OCI-LY1 (cell line): Measurements from ENCODE around the gene MOK.

Source experiments
- H2AFZ ChIP-seq: fragments of 200-600 bp; sonication (generic), shearing (Covaris generic); 2 replicates; pipeline ENCODE4 v1.6.0; 2014; ENCODE audit warnings: antibody characterized with exemption, mild to moderate bottlenecking, low read length
- H3F3A ChIP-seq: fragments of 200-600 bp; sonication (generic), shearing (Covaris generic); 2 replicates; pipeline ENCODE4 v1.6.0; 2014; ENCODE audit warnings: mild to moderate bottlenecking, antibody characterized with exemption, low read length, moderate library complexity; ENCODE audit not compliant: insufficient read depth
- H3K27ac ChIP-seq: fragments of 200-600 bp; sonication (generic); 2 replicates; pipeline ENCODE4 v1.5.1; 2014; ENCODE audit warnings: low read length, mixed run types, mild to moderate bottlenecking, low read depth; ENCODE audit not compliant: poor library complexity, severe bottlenecking
- H3K27me3 ChIP-seq: fragments of 200-600 bp; sonication (generic); 2 replicates; pipeline ENCODE4 v1.6.0; 2014; ENCODE audit warnings: antibody characterized with exemption, mild to moderate bottlenecking, low read length, moderate library complexity; ENCODE audit not compliant: insufficient read depth
- H3K36me3 ChIP-seq: fragments of 200-600 bp; sonication (generic); 2 replicates; pipeline ENCODE4 v1.6.1; 2014; ENCODE audit warnings: mild to moderate bottlenecking, antibody characterized with exemption, low read length, moderate library complexity, mixed read lengths; ENCODE audit not compliant: insufficient read depth
- H3K4me1 ChIP-seq: fragments of 200-600 bp; sonication (generic); 2 replicates; pipeline ENCODE4 v1.5.1; 2014; ENCODE audit warnings: mild to moderate bottlenecking, low read length, moderate library complexity; ENCODE audit not compliant: insufficient read depth, severe bottlenecking
- H3K4me2 ChIP-seq: fragments of 200-600 bp; sonication (generic), shearing (Covaris generic); 2 replicates; pipeline ENCODE4 v1.6.1; 2014; ENCODE audit warnings: low read length
- H3K4me3 ChIP-seq: fragments of 200-600 bp; sonication (generic); 2 replicates; pipeline ENCODE4 v1.5.1; 2014; ENCODE audit warnings: low read length, low read depth, mild to moderate bottlenecking, mixed read lengths; ENCODE audit not compliant: poor library complexity, severe bottlenecking
- H3K79me2 ChIP-seq: fragments of 200-600 bp; shearing (Covaris generic); 2 replicates; pipeline ENCODE4 v1.6.1; 2016; ENCODE audit warnings: mixed run types, low read length, mixed read lengths; ENCODE audit not compliant: insufficient read depth
- H3K9ac ChIP-seq: fragments of 200-600 bp; sonication (generic), shearing (Covaris generic); 2 replicates; pipeline ENCODE4 v1.6.1; 2014; ENCODE audit warnings: mild to moderate bottlenecking, low read length, mixed read lengths
- H3K9me2 ChIP-seq: fragments of 200-600 bp; sonication (generic), shearing (Covaris generic); 2 replicates; pipeline ENCODE4 v1.6.1; 2014; ENCODE audit warnings: low read depth, mild to moderate bottlenecking, low read length, mixed read lengths
- H3K9me3 ChIP-seq: fragments of 200-600 bp; shearing (Covaris generic); 2 replicates; pipeline ENCODE4 v1.6.1; 2014; ENCODE audit warnings: low read length, mixed read lengths
- H4K20me1 ChIP-seq: fragments of 200-600 bp; sonication (generic), shearing (Covaris generic); 2 replicates; pipeline ENCODE4 v1.6.0; 2016; ENCODE audit warnings: mild to moderate bottlenecking, low read length; ENCODE audit not compliant: insufficient read depth
- EZH2 ChIP-seq: fragments of 200-600 bp; sonication (generic), shearing (Covaris generic); IDR thresholded peaks from 2 replicates; pipeline ENCODE4 v1.8.0; 2017; ENCODE audit warnings: borderline replicate concordance, mixed run types, mild to moderate bottlenecking, antibody characterized with exemption, low read length, moderate library complexity, mixed read lengths
- TF ChIP-seq, protein P1 (sequence below): fragments of 200-600 bp; sonication (generic), shearing (Covaris generic); IDR thresholded peaks from 2 replicates; pipeline ENCODE4 v1.5.1; 2017; ENCODE audit warnings: mild to moderate bottlenecking, antibody characterized with exemption, low read length, moderate library complexity, mixed read lengths

The MOK gene

DNA sequence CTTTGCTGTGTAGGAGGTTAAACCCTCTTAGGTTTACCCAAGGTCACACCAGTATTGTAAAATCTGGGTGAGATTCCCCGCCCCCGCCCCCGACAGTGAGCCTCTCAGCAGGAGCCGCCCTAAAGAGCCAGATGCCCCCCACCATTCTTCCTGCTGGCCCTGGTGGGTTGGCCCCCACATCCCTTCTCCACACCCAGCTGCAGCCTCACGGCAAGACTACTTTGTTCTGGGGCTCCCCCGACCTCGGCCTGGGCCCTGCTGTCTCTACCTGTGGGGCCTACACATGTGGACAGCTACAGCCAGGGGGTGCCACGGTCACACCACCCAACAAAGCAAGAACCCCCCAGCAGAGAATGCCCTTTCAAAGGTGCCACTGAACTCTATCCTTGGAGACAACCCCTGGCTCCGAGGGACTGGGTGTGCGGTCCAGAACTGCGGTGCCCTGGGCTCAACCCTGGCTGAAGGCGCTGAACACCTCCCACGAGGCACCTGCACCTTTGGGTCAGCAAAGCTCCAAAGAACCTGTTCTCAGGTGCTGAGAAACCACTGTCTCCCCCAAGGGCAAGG lies 82.9 kb downstream of the MOK start:
- Histone ChIP-seq H4K20me1 (no peaks in the 10 kb centered on the region), H3K9me3 (no peaks in the 10 kb centered on the region), H3K4me3 (no peak overlapping the region), H3K36me3 (no peaks in the 10 kb centered on the region), H3K9me2 (no peaks in the 10 kb centered on the region), H3K9ac (no peak overlapping the region), H3K4me1 (peaks cover 50% of the 10 kb centered on the region), H3K27me3 (no peaks in the 10 kb centered on the region), H2AFZ (no peak overlapping the region), H3F3A (no peaks in the 10 kb centered on the region), H3K27ac (no peak overlapping the region), H3K4me2 (no peak overlapping the region), H3K79me2 (no peaks in the 10 kb centered on the region)
- TF ChIP-seq EZH2, result no peak
- TF ChIP-seq, protein P1, sequence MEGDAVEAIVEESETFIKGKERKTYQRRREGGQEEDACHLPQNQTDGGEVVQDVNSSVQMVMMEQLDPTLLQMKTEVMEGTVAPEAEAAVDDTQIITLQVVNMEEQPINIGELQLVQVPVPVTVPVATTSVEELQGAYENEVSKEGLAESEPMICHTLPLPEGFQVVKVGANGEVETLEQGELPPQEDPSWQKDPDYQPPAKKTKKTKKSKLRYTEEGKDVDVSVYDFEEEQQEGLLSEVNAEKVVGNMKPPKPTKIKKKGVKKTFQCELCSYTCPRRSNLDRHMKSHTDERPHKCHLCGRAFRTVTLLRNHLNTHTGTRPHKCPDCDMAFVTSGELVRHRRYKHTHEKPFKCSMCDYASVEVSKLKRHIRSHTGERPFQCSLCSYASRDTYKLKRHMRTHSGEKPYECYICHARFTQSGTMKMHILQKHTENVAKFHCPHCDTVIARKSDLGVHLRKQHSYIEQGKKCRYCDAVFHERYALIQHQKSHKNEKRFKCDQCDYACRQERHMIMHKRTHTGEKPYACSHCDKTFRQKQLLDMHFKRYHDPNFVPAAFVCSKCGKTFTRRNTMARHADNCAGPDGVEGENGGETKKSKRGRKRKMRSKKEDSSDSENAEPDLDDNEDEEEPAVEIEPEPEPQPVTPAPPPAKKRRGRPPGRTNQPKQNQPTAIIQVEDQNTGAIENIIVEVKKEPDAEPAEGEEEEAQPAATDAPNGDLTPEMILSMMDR, result no peak

DNA sequence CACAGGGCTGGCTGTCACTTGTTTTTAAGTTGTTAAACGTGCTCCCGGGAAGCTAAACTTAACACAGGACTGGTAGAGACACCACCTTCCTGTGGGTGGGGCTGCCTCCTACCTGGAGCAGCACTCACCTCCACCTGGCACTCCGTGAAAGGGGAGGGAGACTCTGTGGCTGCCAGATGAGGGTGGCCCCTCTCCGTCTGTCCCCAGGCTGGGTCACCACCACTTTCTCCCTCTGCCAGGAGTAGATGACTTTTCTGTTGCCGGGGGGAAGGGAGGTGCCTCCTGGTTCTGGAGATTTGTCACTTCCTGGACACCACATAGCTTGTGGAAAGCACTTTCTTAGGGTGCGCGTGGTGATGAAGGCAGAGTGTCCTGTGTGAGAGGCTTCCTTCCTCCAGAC lies 83.9 kb downstream of the MOK start:
- Histone ChIP-seq H4K20me1 (no peaks in the 10 kb centered on the region), H3K4me3 (no peak overlapping the region), H3F3A (no peaks in the 10 kb centered on the region), H3K9ac (no peak overlapping the region), H3K9me2 (no peaks in the 10 kb centered on the region), H3K4me1 (peaks cover 44% of the 10 kb centered on the region), H3K27ac (peak overlapping the region; percentile 30), H3K9me3 (no peaks in the 10 kb centered on the region), H2AFZ (no peak overlapping the region), H3K4me2 (no peak overlapping the region), H3K36me3 (no peaks in the 10 kb centered on the region; the same call in 1 of the 2 replicates), H3K79me2 (no peaks in the 10 kb centered on the region), H3K27me3 (no peaks in the 10 kb centered on the region)
- no peak for TF ChIP-seq EZH2
- TF ChIP-seq, protein P1, result no peak

DNA sequence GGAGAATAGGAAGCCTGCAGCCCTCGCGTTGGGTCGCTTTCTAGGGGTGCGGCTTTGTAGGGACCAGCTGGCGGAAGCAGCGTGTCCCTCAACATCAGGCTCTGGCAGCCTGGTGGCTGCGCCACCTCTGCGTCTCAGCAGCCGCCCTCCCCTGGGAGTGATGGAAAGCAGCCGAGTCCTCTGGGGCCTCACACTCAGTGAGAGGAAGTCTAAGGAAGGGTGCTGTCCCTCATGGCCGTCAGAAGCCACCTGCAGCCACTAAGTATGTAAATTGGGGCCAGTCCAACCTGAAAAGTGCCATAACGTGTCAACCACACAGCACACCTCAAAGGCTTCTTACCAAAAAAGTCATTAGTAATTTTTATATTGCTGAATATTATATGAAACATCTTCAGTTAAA lies 84.9 kb downstream of the MOK start:
- no peaks in the 10 kb centered on the region for H3K9me2 ChIP-seq
- no peaks in the 10 kb centered on the region for H3K27me3 ChIP-seq
- H3K9me3 ChIP-seq, result no peaks in the 10 kb centered on the region
- H3K27ac ChIP-seq, result peak overlapping the region; percentile 70
- peaks cover 38% of the 10 kb centered on the region for H3K4me1 ChIP-seq
- no peak overlapping the region for H2AFZ ChIP-seq
- peak overlapping the region; percentile 29; the same call in 1 of the 2 replicates for H3K4me2 ChIP-seq
- H3F3A ChIP-seq, result no peaks in the 10 kb centered on the region
- no peak overlapping the region for H3K9ac ChIP-seq
- peaks cover 5% of the 10 kb centered on the region for H3K36me3 ChIP-seq
- no peaks in the 10 kb centered on the region for H4K20me1 ChIP-seq
- no peak for TF ChIP-seq EZH2
- TF ChIP-seq, protein P1, result no peak
- H3K79me2 ChIP-seq, result no peaks in the 10 kb centered on the region
- H3K4me3 ChIP-seq, result no peak overlapping the region
